Astrocyte of the spinal cord (primary cell): ENCODE data around the gene GSC.

ENCODE experiments used
- DNase-seq: peaks from one replicate; pipeline ENCODE4 v3.0.0; 2011; ENCODE audit warnings: low read depth, low spot score
- H3K4me3 ChIP-seq: 2 replicates; pipeline ENCODE4 v1.5.1; 2011; ENCODE audit warnings: low read depth, mild to moderate bottlenecking, low read length, moderate library complexity
- CTCF ChIP-seq: IDR thresholded peaks from 2 replicates; pipeline ENCODE4 v1.5.1; 2012; ENCODE audit warnings: low read depth, mild to moderate bottlenecking, low read length, inconsistent platforms
- in situ Hi-C: cut with HindIII; loops from 2 replicates; pipeline ENCODE4 v1.10.0; 2017; ENCODE audit warnings: low sequenced_read_pairs

The GSC gene

DNA sequence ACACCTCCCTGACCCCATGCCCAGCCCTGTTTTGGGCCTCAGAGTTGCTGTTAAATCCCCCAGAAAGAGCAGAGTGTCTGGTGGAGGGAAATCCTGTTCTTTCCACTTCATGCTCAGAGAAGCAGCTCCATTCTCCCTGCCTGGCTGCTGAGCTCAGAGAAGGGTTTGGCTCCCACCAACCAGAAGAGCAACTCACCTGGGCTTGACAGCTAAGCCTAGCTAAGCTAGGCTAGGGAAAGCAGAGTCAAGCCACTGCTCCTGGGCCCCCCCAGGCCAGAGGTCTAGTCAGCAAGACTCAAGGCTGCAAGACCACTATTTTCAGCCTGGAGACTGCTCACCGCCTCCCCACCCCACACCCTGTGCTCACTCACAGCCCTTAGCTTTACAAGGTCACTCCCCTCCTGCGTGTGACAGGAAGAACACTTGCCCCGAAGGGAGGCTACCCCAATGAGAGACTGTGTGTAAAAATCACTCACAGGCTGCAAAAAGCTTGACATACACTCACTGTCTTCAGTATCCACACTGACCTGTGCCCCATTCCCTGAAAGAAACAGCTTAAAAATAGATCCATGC is 13.5 kb downstream of the GSC start:
- no peak for DNase-seq
- in situ Hi-C loops = no loop called here
- TF ChIP-seq CTCF = no peak

GRCh38 chr14:94754391-94754942 is 15.4 kb downstream of the GSC start:
- in situ Hi-C loops = no loop called here
- no peak for DNase-seq
- no peak overlapping the region for H3K4me3 ChIP-seq
- TF ChIP-seq CTCF = no peak

More for the DNA sequence above, 13.5 kb downstream of the GSC start:
- no peak overlapping the region for H3K4me3 ChIP-seq

DNA sequence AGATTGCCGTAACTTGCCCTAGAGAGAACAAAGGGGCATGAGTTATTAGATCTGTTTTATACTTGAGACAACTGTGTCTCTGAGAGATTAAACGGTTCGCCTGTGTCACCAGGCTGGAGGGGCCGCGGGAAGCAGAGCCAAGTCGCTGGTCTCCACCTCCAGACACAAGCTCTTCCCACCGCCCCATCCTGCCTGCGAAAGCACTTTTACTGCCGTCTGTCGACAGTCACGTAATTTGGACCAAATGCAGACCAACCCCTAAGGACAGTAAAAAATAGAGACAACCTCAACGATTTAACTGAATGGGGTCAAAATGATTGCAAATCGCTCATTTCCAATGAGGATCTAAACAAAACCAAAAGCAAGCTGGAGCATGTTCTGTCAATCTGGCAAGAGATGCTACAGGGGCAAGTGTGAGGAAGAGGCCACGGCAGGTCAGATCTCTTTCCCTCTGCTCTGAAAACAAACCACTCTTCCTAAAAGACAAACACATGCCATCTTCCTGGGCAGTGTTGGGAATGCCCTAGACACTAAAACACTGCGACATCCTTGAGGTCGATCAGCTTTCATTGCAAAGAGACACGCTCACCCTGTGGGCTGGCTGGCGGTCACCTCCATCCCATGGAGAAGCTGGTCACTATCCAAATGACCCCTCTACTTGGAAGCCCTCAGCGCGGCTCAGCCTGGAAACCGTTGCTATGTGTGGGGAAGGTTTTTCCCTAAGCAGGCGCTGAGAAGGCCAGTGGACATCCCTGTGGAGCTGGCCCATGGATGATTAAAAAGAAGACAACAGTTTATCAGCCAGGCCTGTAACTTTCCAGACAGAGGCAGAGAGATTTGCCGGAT is 17.1 kb downstream of the GSC start:
- in situ Hi-C loops = no loop called here
- no peak for TF ChIP-seq CTCF
- no peak for DNase-seq
- no peak overlapping the region for H3K4me3 ChIP-seq

GRCh38 chr14:94751956-94752355 is 18.0 kb downstream of the GSC start:
- in situ Hi-C loops = no loop called here
- DNase-seq = no peak
- no peak for TF ChIP-seq CTCF
- H3K4me3 ChIP-seq = no peak overlapping the region

DNA sequence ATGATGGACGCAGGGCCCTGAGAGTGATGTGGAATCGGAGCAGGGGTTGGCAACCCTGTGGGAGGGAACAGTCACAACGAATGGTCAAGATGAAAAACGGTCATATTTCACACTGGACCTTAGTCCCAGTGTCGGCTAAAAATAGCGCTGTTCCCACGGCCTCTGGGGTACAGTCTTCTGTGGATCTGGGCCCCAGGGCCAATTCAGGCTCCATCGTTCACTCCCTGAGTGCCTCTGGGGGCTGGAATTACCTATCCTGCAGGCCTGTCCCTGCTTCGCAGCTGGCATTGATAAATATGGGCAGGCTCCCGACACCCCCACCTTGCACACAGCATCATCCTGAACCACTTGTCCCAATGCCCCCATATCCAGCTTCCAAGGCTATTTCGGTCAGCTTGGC is 18.6 kb downstream of the GSC start:
- no peak for TF ChIP-seq CTCF

DNA sequence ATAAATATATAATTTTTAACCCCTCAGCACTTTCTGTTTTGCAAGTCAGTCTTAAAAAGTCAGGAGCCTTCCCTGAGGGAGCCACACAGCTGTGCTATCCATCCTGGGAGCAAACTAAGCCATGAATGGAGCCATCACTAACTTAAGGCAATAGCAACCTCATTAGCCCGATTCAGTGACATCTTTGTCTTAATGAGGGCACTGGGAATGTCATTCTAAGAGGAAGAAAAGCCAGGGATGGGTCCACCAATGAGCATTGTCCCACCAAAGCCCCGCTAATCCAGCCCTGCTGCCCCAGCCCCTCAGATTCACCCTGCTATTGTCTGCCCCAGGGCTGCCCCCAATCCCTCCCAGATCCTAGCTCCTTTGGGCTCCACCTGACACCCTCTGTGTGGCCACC is 19.5 kb downstream of the GSC start:
- DNase-seq = no peak
- no peak overlapping the region for H3K4me3 ChIP-seq
- in situ Hi-C loops = no loop called here
- TF ChIP-seq CTCF = no peak

More for the DNA sequence above, 18.6 kb downstream of the GSC start:
- DNase-seq = no peak
- H3K4me3 ChIP-seq = no peak overlapping the region
- in situ Hi-C loops = no loop called here
